Parathyroid adenoma (tissue), 2 donors: ENCODE results near the gene EVA1B.

Experiments
- H2AFZ ChIP-seq: fragments of 300-600 bp; sonication (generic); one replicate; pipeline ENCODE4 v1.7.0; 2017; ENCODE audit warnings: antibody characterized with exemption, mild to moderate bottlenecking
- H3K27ac ChIP-seq: fragments of 300-600 bp; sonication (generic); one replicate; pipeline ENCODE4 v1.7.0; 2017
- H3K27me3 ChIP-seq: fragments of 300-600 bp; sonication (generic); one replicate; pipeline ENCODE4 v1.7.0; 2017; ENCODE audit warnings: low read length; ENCODE audit not compliant: control insufficient read depth, insufficient read depth
- H3K36me3 ChIP-seq: fragments of 300-600 bp; sonication (generic); one replicate; pipeline ENCODE4 v1.7.0; 2017; ENCODE audit warnings: low read length; ENCODE audit not compliant: control insufficient read depth, insufficient read depth
- H3K4me1 ChIP-seq: fragments of 300-600 bp; sonication (generic); one replicate; pipeline ENCODE4 v1.7.0; 2017; ENCODE audit warnings: control low read depth
- H3K4me2 ChIP-seq: fragments of 300-600 bp; sonication (generic); one replicate; pipeline ENCODE4 v1.7.0; 2017; ENCODE audit warnings: low read length
- H3K4me3 ChIP-seq: fragments of 300-600 bp; sonication (generic); one replicate; pipeline ENCODE4 v1.7.0; 2017; ENCODE audit warnings: low read depth, low read length
- H3K79me2 ChIP-seq: fragments of 300-600 bp; sonication (generic); one replicate; pipeline ENCODE4 v1.7.0; 2017; ENCODE audit warnings: control low read depth
- H3K9ac ChIP-seq: fragments of 300-600 bp; sonication (generic); one replicate; pipeline ENCODE4 v1.7.0; 2017; ENCODE audit warnings: mild to moderate bottlenecking
- H3K9me3 ChIP-seq: fragments of 300-600 bp; sonication (generic); one replicate; pipeline ENCODE4 v1.7.0; 2017; ENCODE audit warnings: low read length; ENCODE audit not compliant: control insufficient read depth
- TF ChIP-seq, protein P1 (sequence below): fragments of 300-600 bp; sonication (generic); IDR thresholded peaks from one replicate; pipeline ENCODE4 v1.7.0; 2017; ENCODE audit warnings: antibody characterized with exemption, mild to moderate bottlenecking
- donor health status: primary hyperparathyroidism.

Gene EVA1B

GRCh38 chr1:36322786-36323635 is 434 bp downstream of the EVA1B start:
- Histone ChIP-seq H3K9ac (no peak overlapping the region), H3K4me1 (no peaks in the 10 kb centered on the region), H2AFZ (peak overlapping the region; percentile 85), H3K4me2 (peak overlapping the region; percentile 50), H3K27ac (peak overlapping the region; percentile 42), H3K27me3 (no peaks in the 10 kb centered on the region), H3K9me3 (no peaks in the 10 kb centered on the region), H3K36me3 (no peaks in the 10 kb centered on the region), H3K79me2 (no peaks in the 10 kb centered on the region), H3K4me3 (peak overlapping the region; percentile 41)
- TF ChIP-seq, protein P1, sequence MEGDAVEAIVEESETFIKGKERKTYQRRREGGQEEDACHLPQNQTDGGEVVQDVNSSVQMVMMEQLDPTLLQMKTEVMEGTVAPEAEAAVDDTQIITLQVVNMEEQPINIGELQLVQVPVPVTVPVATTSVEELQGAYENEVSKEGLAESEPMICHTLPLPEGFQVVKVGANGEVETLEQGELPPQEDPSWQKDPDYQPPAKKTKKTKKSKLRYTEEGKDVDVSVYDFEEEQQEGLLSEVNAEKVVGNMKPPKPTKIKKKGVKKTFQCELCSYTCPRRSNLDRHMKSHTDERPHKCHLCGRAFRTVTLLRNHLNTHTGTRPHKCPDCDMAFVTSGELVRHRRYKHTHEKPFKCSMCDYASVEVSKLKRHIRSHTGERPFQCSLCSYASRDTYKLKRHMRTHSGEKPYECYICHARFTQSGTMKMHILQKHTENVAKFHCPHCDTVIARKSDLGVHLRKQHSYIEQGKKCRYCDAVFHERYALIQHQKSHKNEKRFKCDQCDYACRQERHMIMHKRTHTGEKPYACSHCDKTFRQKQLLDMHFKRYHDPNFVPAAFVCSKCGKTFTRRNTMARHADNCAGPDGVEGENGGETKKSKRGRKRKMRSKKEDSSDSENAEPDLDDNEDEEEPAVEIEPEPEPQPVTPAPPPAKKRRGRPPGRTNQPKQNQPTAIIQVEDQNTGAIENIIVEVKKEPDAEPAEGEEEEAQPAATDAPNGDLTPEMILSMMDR, result no peak

DNA sequence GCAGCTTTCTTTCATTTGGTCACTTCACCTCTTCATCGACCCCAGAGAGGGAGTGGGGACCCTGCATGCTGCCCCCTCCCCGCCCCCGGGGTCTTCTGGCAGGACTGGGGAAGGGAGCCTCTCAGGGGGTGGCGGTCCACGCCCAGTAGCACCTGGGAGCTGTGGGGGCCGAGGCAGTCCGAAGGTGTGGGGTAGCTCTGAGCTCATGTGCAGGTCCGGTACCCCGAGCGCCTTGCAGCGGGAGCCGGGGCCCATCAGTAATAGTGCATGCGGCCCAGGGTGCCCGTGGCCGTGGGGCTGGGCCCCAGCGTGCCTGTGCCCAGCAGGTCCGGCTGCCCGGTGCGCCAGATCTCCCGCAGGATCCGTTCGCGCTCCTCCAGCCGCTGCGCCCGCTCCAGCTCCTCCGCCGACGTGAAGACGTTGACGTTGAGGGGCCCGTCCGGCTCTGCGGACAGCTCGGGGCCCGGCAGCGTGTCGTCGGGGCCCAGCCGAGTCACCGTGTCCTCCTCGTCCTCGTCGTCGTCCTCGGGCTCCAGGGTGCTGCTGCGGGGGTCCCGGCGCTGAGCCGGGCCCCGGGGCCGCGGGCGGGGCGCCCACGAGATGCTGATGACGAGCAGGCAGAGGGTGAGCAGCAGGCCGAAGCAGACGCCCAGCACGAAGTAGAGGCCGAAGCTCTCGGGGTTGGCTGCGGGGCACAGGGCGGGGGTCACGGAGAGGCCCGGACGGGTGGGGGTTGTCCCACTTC is 1.2 kb downstream of the EVA1B start:
- H3K4me3 ChIP-seq, result peak overlapping the region; percentile 41
- no peaks in the 10 kb centered on the region for H3K36me3 ChIP-seq
- no peaks in the 10 kb centered on the region for H3K79me2 ChIP-seq
- H3K4me2 ChIP-seq, result peak overlapping the region; percentile 50
- no peak overlapping the region for H3K27ac ChIP-seq
- H2AFZ ChIP-seq, result no peak overlapping the region
- no peaks in the 10 kb centered on the region for H3K4me1 ChIP-seq
- H3K27me3 ChIP-seq, result no peaks in the 10 kb centered on the region
- no peaks in the 10 kb centered on the region for H3K9me3 ChIP-seq
- H3K9ac ChIP-seq, result no peak overlapping the region
- TF ChIP-seq, protein P1, result no peak

- H3K79me2 ChIP-seq, result no peaks in the 10 kb centered on the region
- H2AFZ ChIP-seq, result no peak overlapping the region
- no peaks in the 10 kb centered on the region for H3K27me3 ChIP-seq
- no peaks in the 10 kb centered on the region for H3K36me3 ChIP-seq
- no peak overlapping the region for H3K27ac ChIP-seq
- no peaks in the 10 kb centered on the region for H3K9me3 ChIP-seq
- H3K9ac ChIP-seq, result no peak overlapping the region
- H3K4me3 ChIP-seq, result no peak overlapping the region
- TF ChIP-seq, protein P1, result no peak
- H3K4me1 ChIP-seq, result no peaks in the 10 kb centered on the region
- H3K4me2 ChIP-seq, result no peak overlapping the region
Measured at GRCh38 chr1:36321119-36321951, 2.1 kb downstream of the EVA1B start.

- no peak overlapping the region for H3K27ac ChIP-seq
- TF ChIP-seq, protein P1, result no peak
- H3K9ac ChIP-seq, result no peak overlapping the region
- H3K36me3 ChIP-seq, result no peaks in the 10 kb centered on the region
- no peak overlapping the region for H3K4me3 ChIP-seq
- no peaks in the 10 kb centered on the region for H3K27me3 ChIP-seq
- H3K79me2 ChIP-seq, result no peaks in the 10 kb centered on the region
- no peak overlapping the region for H2AFZ ChIP-seq
- H3K4me2 ChIP-seq, result no peak overlapping the region
- H3K9me3 ChIP-seq, result no peaks in the 10 kb centered on the region
- no peaks in the 10 kb centered on the region for H3K4me1 ChIP-seq
Measured at GRCh38 chr1:36320767-36321118, 2.7 kb downstream of the EVA1B start.
